Thyroid gland (tissue), 4 donors: ENCODE results near the gene LECT2. TPM values are rescaled to one million over a fixed set of nuclear protein-coding genes. Genes with fewer than 3 reads are reported as not detected.

Experiments used
- DNase-seq, 2 donors: peaks; one replicate each; pipeline ENCODE4 v3.0.0-alpha.2; 2019
- H3K27ac ChIP-seq, 3 donors: fragments of 200-600 bp; sonication (generic); 1 replicate in 2 of 3; 2 replicates in 1 of 3; pipeline ENCODE4 v1.5.1; 2016 to 2019; ENCODE audit warnings: mild to moderate bottlenecking in 1 of 3, moderate library complexity in 1 of 3
- H3K27me3 ChIP-seq: fragments of 200-600 bp; sonication (generic); one replicate; pipeline ENCODE4 v1.5.1; 2019
- H3K36me3 ChIP-seq, 2 donors: fragments of 200-600 bp; sonication (generic); one replicate each; pipeline ENCODE4 v1.5.1; 2016 to 2019
- H3K4me1 ChIP-seq, 2 donors: fragments of 200-600 bp; sonication (generic); one replicate each; pipeline ENCODE4 v1.5.1; 2017 to 2019
- H3K4me3 ChIP-seq, 3 donors: fragments of 200-600 bp; sonication (generic); replicated peaks in 1 of 3; 1 replicate in 2 of 3; 2 replicates in 1 of 3; pipeline ENCODE4 v1.5.1; 2016; ENCODE audit warnings: mild to moderate bottlenecking in 1 of 3
- H3K9me3 ChIP-seq: fragments of 200-600 bp; sonication (generic); one replicate; pipeline ENCODE4 v1.5.1; 2017
- CTCF ChIP-seq, 6 experiments: fragments of 200-600 bp in 3 of 6; fragments of 450-650 bp in 3 of 6; sonication (generic) in 3 of 6; IDR thresholded peaks; one replicate each; pipeline ENCODE4 v1.5.1; 2016 to 2019; ENCODE audit warnings: antibody characterized with exemption in 6 of 6, mild to moderate bottlenecking in 2 of 6, inconsistent platforms in 1 of 6, moderate library complexity in 1 of 6
- POLR2A ChIP-seq, 2 donors: fragments of 450-650 bp; IDR thresholded peaks; one replicate each; pipeline ENCODE4 v1.6.1; 2017; ENCODE audit warnings: antibody characterized with exemption in 2 of 2, mild to moderate bottlenecking in 2 of 2, moderate library complexity in 1 of 2
- WGBS, 2 donors: methylation state at CpG; one replicate each; pipeline ENCODE4 v1.1.5; 2017; 5-methylcytosine and 5-hydroxymethylcytosine counted together
- intact Hi-C: fragments of 100-400 bp; cut with DNase I; formaldehyde crosslinking; loops from one replicate; pipeline ENCODE4 v1.15.1; 2023
- total RNA-seq, 4 donors: library from RNA; depleted of rRNA; stranded (reverse); fragments of >200 nt; gene quantifications; one replicate each; pipeline ENCODE4 v1.2.3, GENCODE V29; 2016

Gene LECT2
- total RNA-seq, 4 donors from 2014 or later, result not detected

GRCh38 chr5:135953850-135954249 is 933 bp downstream of the LECT2 start:
- no peaks in the 10 kb centered on the region for H3K4me1 ChIP-seq
- no peak overlapping the region for H3K27ac ChIP-seq
- no peak for DNase-seq
- H3K36me3 ChIP-seq, result no peaks in the 10 kb centered on the region
- intact Hi-C loops, result no loop called here
- H3K4me3 ChIP-seq, result no peak overlapping the region
- WGBS, 2 donors, result 82 to 86% methylated on average over 2 of the region's 2 CpGs
- TF ChIP-seq POLR2A (IDR thresholded peaks at IDR 0.05) (no peak), CTCF (IDR thresholded peaks at IDR 0.05) (no peak)
- H3K27me3 ChIP-seq, result no peaks in the 10 kb centered on the region
- no peaks in the 10 kb centered on the region for H3K9me3 ChIP-seq

- intact Hi-C loops, result no loop called here
- no peaks in the 10 kb centered on the region for H3K27me3 ChIP-seq
- no peaks in the 10 kb centered on the region for H3K36me3 ChIP-seq
- no peak for DNase-seq
- no peaks in the 10 kb centered on the region for H3K4me1 ChIP-seq
- whole genome bisulfite sequencing, 2 donors, result 86 to 91% methylated on average over 4 of the region's 4 CpGs
- no peak overlapping the region for H3K27ac ChIP-seq
- no peaks in the 10 kb centered on the region for H3K9me3 ChIP-seq
- TF ChIP-seq POLR2A (IDR thresholded peaks at IDR 0.05) (no peak), CTCF (IDR thresholded peaks at IDR 0.05) (no peak)
- H3K4me3 ChIP-seq, result no peak overlapping the region
Measured at GRCh38 chr5:135952683-135953082, 2.1 kb downstream of the LECT2 start.

- no peak for DNase-seq
- Histone ChIP-seq H3K4me3 (no peak overlapping the region), H3K4me1 (no peaks in the 10 kb centered on the region), H3K36me3 (no peaks in the 10 kb centered on the region), H3K27ac (no peak overlapping the region), H3K27me3 (no peaks in the 10 kb centered on the region), H3K9me3 (no peaks in the 10 kb centered on the region)
- TF ChIP-seq CTCF (IDR thresholded peaks at IDR 0.05), result no peak
- no peak for TF ChIP-seq POLR2A (IDR thresholded peaks at IDR 0.05)
- 74 to 80% methylated on average over 6 of the region's 6 CpGs for WGBS, 2 donors
- intact Hi-C loops, result no loop called here
Measured at GRCh38 chr5:135951807-135952206, 3.0 kb downstream of the LECT2 start.

- no peak for DNase-seq
- H3K4me1 ChIP-seq, result no peaks in the 10 kb centered on the region
- TF ChIP-seq POLR2A (IDR thresholded peaks at IDR 0.05) (no peak), CTCF (IDR thresholded peaks at IDR 0.05) (no peak)
- no peaks in the 10 kb centered on the region for H3K27me3 ChIP-seq
- H3K4me3 ChIP-seq, result no peak overlapping the region
- WGBS, 2 donors, result 68 to 87% methylated on average over 4 of the region's 4 CpGs
- H3K36me3 ChIP-seq, result no peaks in the 10 kb centered on the region
- intact Hi-C loops, result no loop called here
- H3K27ac ChIP-seq, result no peak overlapping the region
- H3K9me3 ChIP-seq, result no peaks in the 10 kb centered on the region
Measured at GRCh38 chr5:135951257-135951656, 3.5 kb downstream of the LECT2 start.

GRCh38 chr5:135950611-135951010 is 4.2 kb downstream of the LECT2 start:
- no peak for TF ChIP-seq CTCF (IDR thresholded peaks at IDR 0.05)
- TF ChIP-seq POLR2A (IDR thresholded peaks at IDR 0.05), result no peak
- Histone ChIP-seq H3K27me3 (no peaks in the 10 kb centered on the region), H3K4me3 (no peak overlapping the region), H3K9me3 (no peaks in the 10 kb centered on the region), H3K27ac (no peak overlapping the region), H3K36me3 (no peaks in the 10 kb centered on the region), H3K4me1 (no peaks in the 10 kb centered on the region)
- WGBS, 2 donors, result 78 to 87% methylated on average over 3 of the region's 3 CpGs
- intact Hi-C loops, result no loop called here
- DNase-seq, result no peak
